Aorta (tissue), 5 donors: ENCODE results near the gene TBC1D22A. TPM values are rescaled to one million over a fixed set of nuclear protein-coding genes. Genes with fewer than 3 reads are reported as not detected.

Source experiments
- ATAC-seq: fragments of 200-7000 bp; cut with Tn5 transposase; one replicate; pipeline ENCODE4 v1.9.1; 2022; ENCODE audit warnings: moderate library complexity; ENCODE audit not compliant: low FRiP score
- DNase-seq, 2 donors: peaks; one replicate each; pipeline ENCODE4 v3.0.0-alpha.2; 2020
- H3K27ac ChIP-seq, 2 donors: one replicate each; pipeline ENCODE4 v1.5.1; 2013; ENCODE audit warnings: low read length in 2 of 2, mild to moderate bottlenecking in 2 of 2, moderate library complexity in 2 of 2, control low read depth in 1 of 2, inconsistent platforms in 1 of 2, low read depth in 1 of 2
- H3K27me3 ChIP-seq, 2 donors: one replicate each; pipeline ENCODE4 v1.6.1; 2013; ENCODE audit warnings: control low read depth in 1 of 2, low read length in 1 of 2, mild to moderate bottlenecking in 1 of 2, moderate library complexity in 1 of 2; ENCODE audit not compliant: insufficient read depth in 2 of 2, control insufficient read depth in 1 of 2
- H3K36me3 ChIP-seq, 2 donors: one replicate each; pipeline ENCODE4 v1.6.1; 2013; ENCODE audit warnings: control low read depth in 1 of 2, low read length in 1 of 2, mild to moderate bottlenecking in 1 of 2; ENCODE audit not compliant: insufficient read depth in 2 of 2, control insufficient read depth in 1 of 2
- H3K4me1 ChIP-seq, 2 donors: one replicate each; pipeline ENCODE4 v1.6.1; 2013; ENCODE audit warnings: low read length in 2 of 2, control low read depth in 1 of 2, mild to moderate bottlenecking in 1 of 2, moderate library complexity in 1 of 2; ENCODE audit not compliant: insufficient read depth in 2 of 2, control insufficient read depth in 1 of 2
- H3K4me3 ChIP-seq, 2 donors: one replicate each; pipeline ENCODE4 v1.5.1; 2013; ENCODE audit warnings: low read length in 2 of 2, control low read depth in 1 of 2, mild to moderate bottlenecking in 1 of 2
- H3K9me3 ChIP-seq: one replicate; pipeline ENCODE4 v1.6.1; 2013; ENCODE audit warnings: mild to moderate bottlenecking, low read length; ENCODE audit not compliant: control insufficient read depth
- WGBS, 2 donors: extraction: QIAGEN DNeasy Blood & Tissue Kit; methylation state at CpG; one replicate each; pipeline ENCODE4 v1.1.7; 2013; 5-methylcytosine and 5-hydroxymethylcytosine counted together
- intact Hi-C, 2 donors: fragments of 100-400 bp; cut with DNase I; formaldehyde crosslinking; loops; one replicate each; pipeline versions ENCODE4 v1.14.2 to v1.15.0; 2022
- polyA plus RNA-seq, 2 donors: library from polyadenylated mRNA; stranded (reverse); fragments of 200-250 nt; gene quantifications; one replicate each; pipeline ENCODE4 v1.2.3, GENCODE V29; 2013
- total RNA-seq, 2 donors: library from RNA; stranded (reverse); fragmentation: NEBNext Ultra II Directional; extraction: Animal tissue kit (Norgen Biotek cat#: 25700); gene quantifications; one replicate each; pipeline ENCODE4 v1.2.1, GENCODE V29; 2021
- donor health status: healthy with polysubstance abuse.
- donor health status: Bipolar disorder and iron deficiency.
- donor health status: DM: no; HTN: no; CAD: no.
- donor health status: DM: no; HTN: no; CAD: no.
- donor health status: DM: yes; HTN: yes; CAD: no.

TBC1D22A gene
- total and polyA plus RNA-seq, 4 donors, result 10.8 to 37.1 (median 17.9) TPM

- no peaks in the 10 kb centered on the region for H3K27me3 ChIP-seq
- no peaks in the 10 kb centered on the region for H3K4me1 ChIP-seq
- ATAC-seq (no peak), DNase-seq (no peak)
- H3K4me3 ChIP-seq, result peak overlapping the region in 1 of 2 donors; percentile 14
- no peak overlapping the region for H3K27ac ChIP-seq
- intact Hi-C loops, result no loop called here
- no peaks in the 10 kb centered on the region for H3K36me3 ChIP-seq
- no peaks in the 10 kb centered on the region for H3K9me3 ChIP-seq
- WGBS, 2 donors, result 52% methylated on average over 17 of the region's 17 CpGs
Measured at GRCh38 chr22:46845296-46846149, 83.1 kb downstream of the TBC1D22A start.

GRCh38 chr22:46846150-46846831, 83.8 kb downstream of the TBC1D22A start:
- Histone ChIP-seq H3K36me3 (no peaks in the 10 kb centered on the region), H3K27ac (no peak overlapping the region), H3K4me3 (no peak overlapping the region), H3K4me1 (no peaks in the 10 kb centered on the region), H3K27me3 (no peaks in the 10 kb centered on the region), H3K9me3 (no peaks in the 10 kb centered on the region)
- ATAC-seq (no peak), DNase-seq (no peak)
- 89 to 91% methylated on average over 17 of the region's 17 CpGs for WGBS, 2 donors
- intact Hi-C loops, result no loop called here

DNA sequence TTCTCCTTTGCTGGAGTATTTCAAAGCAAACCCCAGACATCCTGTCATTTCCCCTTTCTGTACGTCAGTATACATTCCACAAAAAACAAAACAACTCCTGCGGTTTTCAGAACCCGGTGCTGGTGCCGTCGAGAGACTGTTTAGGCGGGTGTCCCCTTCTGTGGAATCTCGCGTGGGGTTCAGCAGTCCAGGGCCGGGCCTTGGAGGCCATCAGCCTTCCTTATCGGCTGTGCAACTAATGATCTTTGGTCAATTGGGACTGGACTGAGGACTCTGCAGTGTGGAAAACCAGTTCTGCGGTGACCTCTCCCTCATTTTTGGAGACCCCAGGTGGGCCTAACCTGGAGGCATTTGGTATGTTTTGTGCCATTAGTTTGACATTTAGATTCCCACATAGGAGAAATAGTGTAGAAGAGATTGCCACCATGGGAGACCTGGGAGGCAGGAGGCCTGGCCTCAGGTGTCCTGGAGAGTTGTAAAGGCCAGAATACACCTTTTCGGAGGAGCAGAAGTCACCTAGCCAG, 84.4 kb downstream of the TBC1D22A start:
- 84 to 85% methylated on average over 12 of the region's 12 CpGs for WGBS, 2 donors
- no peaks in the 10 kb centered on the region for H3K9me3 ChIP-seq
- ATAC-seq, result no peak
- no peaks in the 10 kb centered on the region for H3K27me3 ChIP-seq
- no peaks in the 10 kb centered on the region for H3K4me1 ChIP-seq
- H3K36me3 ChIP-seq, result no peaks in the 10 kb centered on the region
- no peak overlapping the region for H3K4me3 ChIP-seq
- no peak overlapping the region for H3K27ac ChIP-seq
- intact Hi-C loops, result no loop called here
- DNase-seq, result no peak

GRCh38 chr22:46848197-46848596, 85.7 kb downstream of the TBC1D22A start:
- no peaks in the 10 kb centered on the region for H3K36me3 ChIP-seq
- DNase-seq (no peak), ATAC-seq (no peak)
- no peaks in the 10 kb centered on the region for H3K4me1 ChIP-seq
- H3K9me3 ChIP-seq, result no peaks in the 10 kb centered on the region
- no peaks in the 10 kb centered on the region for H3K27me3 ChIP-seq
- intact Hi-C loops, result no loop called here
- H3K4me3 ChIP-seq, result no peak overlapping the region
- no peak overlapping the region for H3K27ac ChIP-seq
- 82 to 90% methylated on average over 11 of the region's 11 CpGs for WGBS, 2 donors

DNA sequence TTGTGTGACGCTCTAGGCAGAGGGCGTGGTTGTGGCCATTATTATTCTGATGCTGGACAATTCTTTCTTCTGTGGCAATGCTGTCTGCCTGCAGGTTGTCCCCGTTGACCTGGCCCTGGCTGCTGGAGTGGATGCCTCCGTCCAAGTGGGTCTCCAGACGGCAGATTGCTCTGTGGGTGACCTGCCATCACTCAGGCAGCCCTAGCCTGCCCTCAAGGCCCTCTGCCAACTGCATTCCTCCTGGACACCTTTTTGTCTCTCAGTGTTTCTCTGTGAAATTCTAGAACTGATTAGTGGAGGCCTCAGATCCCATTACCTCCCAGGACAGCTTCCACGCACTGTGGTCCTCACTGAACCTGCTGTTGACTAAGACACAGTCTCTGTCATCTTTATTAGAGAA, 86.7 kb downstream of the TBC1D22A start:
- intact Hi-C loops, result no loop called here
- DNase-seq (no peak), ATAC-seq (no peak)
- Histone ChIP-seq H3K27ac (no peak overlapping the region), H3K27me3 (no peaks in the 10 kb centered on the region), H3K9me3 (no peaks in the 10 kb centered on the region), H3K4me1 (no peaks in the 10 kb centered on the region), H3K36me3 (no peaks in the 10 kb centered on the region), H3K4me3 (no peak overlapping the region)
- 92 to 94% methylated on average over 6 of the region's 6 CpGs for WGBS, 2 donors

- no peaks in the 10 kb centered on the region for H3K9me3 ChIP-seq
- no peaks in the 10 kb centered on the region for H3K27me3 ChIP-seq
- no peak overlapping the region for H3K27ac ChIP-seq
- ATAC-seq, result no peak
- no peak overlapping the region for H3K4me3 ChIP-seq
- intact Hi-C loops, result no loop called here
- 87 to 91% methylated on average over 6 of the region's 6 CpGs for WGBS, 2 donors
- no peaks in the 10 kb centered on the region for H3K4me1 ChIP-seq
- no peaks in the 10 kb centered on the region for H3K36me3 ChIP-seq
- no peak for DNase-seq
Measured at GRCh38 chr22:46849951-46850350, 87.5 kb downstream of the TBC1D22A start.

DNA sequence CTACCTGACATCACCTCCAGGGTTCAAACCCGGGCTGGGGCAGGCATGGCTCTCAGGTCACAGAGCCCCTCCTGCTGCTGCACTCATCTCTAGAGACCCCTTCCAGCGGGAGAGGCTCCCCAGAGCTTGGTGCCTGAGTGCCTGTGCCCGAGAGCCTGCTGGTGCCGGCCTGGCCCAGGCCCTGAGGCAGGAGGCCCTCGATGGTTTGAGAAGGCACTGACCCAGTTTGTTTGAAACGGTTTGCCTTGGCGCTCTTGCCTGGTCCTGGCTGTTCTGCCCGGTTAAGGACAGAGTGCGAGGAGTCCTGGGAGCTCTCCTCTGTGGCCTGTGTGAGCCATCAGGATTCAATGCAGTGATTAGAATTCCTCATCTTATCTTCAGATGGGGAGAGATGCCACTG, 88.9 kb downstream of the TBC1D22A start:
- Histone ChIP-seq H3K36me3 (no peaks in the 10 kb centered on the region), H3K27ac (no peak overlapping the region), H3K4me3 (no peak overlapping the region), H3K9me3 (no peaks in the 10 kb centered on the region), H3K4me1 (no peaks in the 10 kb centered on the region), H3K27me3 (no peaks in the 10 kb centered on the region)
- no peak for ATAC-seq
- DNase-seq, result no peak
- intact Hi-C loops, result no loop called here
- 90 to 96% methylated on average over 9 of the region's 9 CpGs for WGBS, 2 donors

DNA sequence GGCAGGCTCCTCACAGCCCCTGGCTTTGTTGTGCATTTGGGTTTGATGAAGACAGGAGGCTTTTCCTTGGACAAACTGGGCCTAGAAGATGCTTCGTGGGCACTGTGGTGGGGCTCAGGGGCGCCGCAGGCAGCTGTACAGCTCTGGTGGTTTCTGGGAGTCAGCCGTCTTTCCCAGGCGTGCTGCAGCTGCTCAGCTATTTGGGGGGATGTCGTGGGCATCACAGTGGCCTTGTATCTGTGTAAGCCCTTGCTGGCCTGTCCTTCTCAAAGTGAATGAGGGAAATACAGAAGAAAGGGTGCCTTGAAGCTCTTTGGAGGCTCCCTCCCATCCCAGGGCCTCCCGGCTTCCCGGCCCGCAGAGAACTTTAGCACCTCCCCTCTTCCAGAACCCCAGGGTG, 89.5 kb downstream of the TBC1D22A start:
- no peak for DNase-seq

DNA sequence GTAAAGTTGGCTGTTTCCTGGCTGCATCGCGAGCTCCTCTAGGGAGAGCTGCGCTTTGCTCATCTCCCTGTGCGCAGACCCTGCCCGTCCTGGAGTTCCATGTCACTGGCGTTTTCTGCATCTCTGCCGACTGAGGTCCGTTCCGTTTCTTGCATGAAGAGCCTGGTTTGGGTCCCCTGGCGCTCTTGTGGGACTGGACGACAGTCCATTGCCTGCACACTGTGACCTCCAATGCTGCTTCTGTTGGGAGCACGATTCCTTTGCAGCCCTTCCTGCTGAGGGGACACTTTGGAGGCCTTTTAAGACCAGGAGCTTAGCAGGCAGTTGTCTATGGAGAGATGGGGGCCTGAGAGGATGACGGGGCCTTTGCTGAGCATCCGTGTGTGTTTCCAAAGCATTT, 90.3 kb downstream of the TBC1D22A start:
- no peak for ATAC-seq
- WGBS, 2 donors, result 96 to 98% methylated on average over 14 of the region's 14 CpGs
- Histone ChIP-seq H3K27ac (no peak overlapping the region), H3K27me3 (no peaks in the 10 kb centered on the region), H3K4me3 (no peak overlapping the region), H3K4me1 (no peaks in the 10 kb centered on the region), H3K36me3 (no peaks in the 10 kb centered on the region), H3K9me3 (no peaks in the 10 kb centered on the region)
- no peak for DNase-seq
- intact Hi-C loops, result no loop called here

More for the DNA sequence above, 89.5 kb downstream of the TBC1D22A start:
- WGBS, 2 donors, result 95 to 96% methylated on average over 9 of the region's 9 CpGs
- H3K27ac ChIP-seq, result no peak overlapping the region
- H3K4me1 ChIP-seq, result no peaks in the 10 kb centered on the region
- no peaks in the 10 kb centered on the region for H3K27me3 ChIP-seq
- intact Hi-C loops, result no loop called here
- no peaks in the 10 kb centered on the region for H3K9me3 ChIP-seq
- H3K4me3 ChIP-seq, result no peak overlapping the region
- no peak for ATAC-seq
- H3K36me3 ChIP-seq, result no peaks in the 10 kb centered on the region
